B cell (primary cell): ENCODE data around the gene MAP7.

Experiments used
- EZH2 ChIP-seq: IDR thresholded peaks from 2 replicates; pipeline ENCODE4 v1.6.1; 2012; ENCODE audit warnings: borderline replicate concordance, low read depth, mild to moderate bottlenecking, moderate library complexity, low read length; ENCODE audit not compliant: insufficient read depth, poor library complexity, severe bottlenecking
- TF ChIP-seq, protein P1 (sequence below): fragments of 200-600 bp; IDR thresholded peaks from one replicate; pipeline ENCODE4 v1.8.0; 2022; ENCODE audit warnings: antibody characterized with exemption, mild to moderate bottlenecking

DNA sequence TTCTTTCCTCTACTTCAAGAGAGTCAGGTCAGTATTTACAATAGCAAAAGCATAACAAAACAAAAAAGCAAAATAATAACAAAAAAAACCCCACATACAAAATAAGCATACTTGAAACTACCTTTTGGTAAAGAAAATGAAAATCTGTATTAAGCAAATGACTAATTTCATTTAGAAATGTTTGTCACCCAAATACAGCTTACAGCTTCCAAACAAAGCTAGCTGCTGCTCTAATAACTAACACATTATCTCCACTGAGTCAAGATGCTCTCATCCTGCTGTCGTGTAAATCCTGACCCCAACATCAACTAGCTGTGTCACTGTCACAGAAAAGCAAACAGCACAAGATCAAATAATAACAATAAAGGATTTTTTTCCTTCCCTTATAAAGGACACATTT lies 21.7 kb downstream of the MAP7 start:
- TF ChIP-seq, protein P1, sequence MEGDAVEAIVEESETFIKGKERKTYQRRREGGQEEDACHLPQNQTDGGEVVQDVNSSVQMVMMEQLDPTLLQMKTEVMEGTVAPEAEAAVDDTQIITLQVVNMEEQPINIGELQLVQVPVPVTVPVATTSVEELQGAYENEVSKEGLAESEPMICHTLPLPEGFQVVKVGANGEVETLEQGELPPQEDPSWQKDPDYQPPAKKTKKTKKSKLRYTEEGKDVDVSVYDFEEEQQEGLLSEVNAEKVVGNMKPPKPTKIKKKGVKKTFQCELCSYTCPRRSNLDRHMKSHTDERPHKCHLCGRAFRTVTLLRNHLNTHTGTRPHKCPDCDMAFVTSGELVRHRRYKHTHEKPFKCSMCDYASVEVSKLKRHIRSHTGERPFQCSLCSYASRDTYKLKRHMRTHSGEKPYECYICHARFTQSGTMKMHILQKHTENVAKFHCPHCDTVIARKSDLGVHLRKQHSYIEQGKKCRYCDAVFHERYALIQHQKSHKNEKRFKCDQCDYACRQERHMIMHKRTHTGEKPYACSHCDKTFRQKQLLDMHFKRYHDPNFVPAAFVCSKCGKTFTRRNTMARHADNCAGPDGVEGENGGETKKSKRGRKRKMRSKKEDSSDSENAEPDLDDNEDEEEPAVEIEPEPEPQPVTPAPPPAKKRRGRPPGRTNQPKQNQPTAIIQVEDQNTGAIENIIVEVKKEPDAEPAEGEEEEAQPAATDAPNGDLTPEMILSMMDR: no peak
- TF ChIP-seq EZH2: no peak
